ENCODE results near the gene PTAFR.
"Not testable (repeated sequence)": the region's sequence is repeated elsewhere in the genome, so short reads cannot be mapped to it uniquely, and the experiment has no call there.

The PTAFR gene

GRCh38 chr1:28148880-28149195, 27.7 kb downstream of the PTAFR start:
- in situ Hi-C loops (cut with HindIII; ENCODE audit: low pct_unique_long_range_greater_than_20kb, low sequenced_read_pairs), result no loop called here
- DNase-seq (ENCODE audit: low read depth in 1 of 2, low spot score in 1 of 2), result no peak
- TF ChIP-seq JUND (IDR thresholded peaks at IDR 0.05; ENCODE audit: low read depth), result no peak

GRCh38 chr1:28147264-28148094, 29.0 kb downstream of the PTAFR start:
- DNase-seq (ENCODE audit: low read depth in 1 of 2, low spot score in 1 of 2), result no peak

GRCh38 chr1:28145728-28146127, 30.8 kb downstream of the PTAFR start:
- in situ Hi-C loops (cut with HindIII; ENCODE audit: low pct_unique_long_range_greater_than_20kb, low sequenced_read_pairs), result no loop called here
- DNase-seq (ENCODE audit: low read depth in 1 of 2, low spot score in 1 of 2), result no peak
- no peak for TF ChIP-seq JUND (IDR thresholded peaks at IDR 0.05; ENCODE audit: low read depth)

More at GRCh38 chr1:28147264-28148094, 29.0 kb downstream of the PTAFR start:
- in situ Hi-C loops (cut with HindIII; ENCODE audit: low pct_unique_long_range_greater_than_20kb, low sequenced_read_pairs), result no loop called here
- no peak for TF ChIP-seq JUND (IDR thresholded peaks at IDR 0.05; ENCODE audit: low read depth)

- in situ Hi-C loops (cut with HindIII; ENCODE audit: low pct_unique_long_range_greater_than_20kb, low sequenced_read_pairs), result no loop called here
- DNase-seq (ENCODE audit: low read depth in 1 of 2, low spot score in 1 of 2), result no peak
- TF ChIP-seq JUND (IDR thresholded peaks at IDR 0.05; ENCODE audit: low read depth), result no peak
These were observed 32.0 kb downstream of the PTAFR start for GRCh38 chr1:28144203-28145135.

GRCh38 chr1:28143496-28144202, 32.8 kb downstream of the PTAFR start:
- no peak for TF ChIP-seq JUND (IDR thresholded peaks at IDR 0.05; ENCODE audit: low read depth)
- in situ Hi-C loops (cut with HindIII; ENCODE audit: low pct_unique_long_range_greater_than_20kb, low sequenced_read_pairs), result no loop called here
- no peak for DNase-seq (ENCODE audit: low read depth in 1 of 2, low spot score in 1 of 2)

- DNase-seq (ENCODE audit: low read depth in 1 of 2, low spot score in 1 of 2), result no peak
- in situ Hi-C loops (cut with HindIII; ENCODE audit: low pct_unique_long_range_greater_than_20kb, low sequenced_read_pairs), result no loop called here
- no peak for TF ChIP-seq JUND (IDR thresholded peaks at IDR 0.05; ENCODE audit: low read depth)
These were observed 34.8 kb downstream of the PTAFR start for GRCh38 chr1:28141685-28142084.

GRCh38 chr1:28139866-28140265, 36.6 kb downstream of the PTAFR start:
- in situ Hi-C loops (cut with HindIII; ENCODE audit: low pct_unique_long_range_greater_than_20kb, low sequenced_read_pairs); DNase-seq (ENCODE audit: low read depth in 1 of 2, low spot score in 1 of 2): not testable (repeated sequence)

GRCh38 chr1:28139025-28139712, 37.3 kb downstream of the PTAFR start:
- in situ Hi-C loops (cut with HindIII; ENCODE audit: low pct_unique_long_range_greater_than_20kb, low sequenced_read_pairs), result no loop called here
- TF ChIP-seq JUND (IDR thresholded peaks at IDR 0.05; ENCODE audit: low read depth), result no peak
- DNase-seq (ENCODE audit: low read depth in 1 of 2, low spot score in 1 of 2), result no peak

- no peak for TF ChIP-seq JUND (IDR thresholded peaks at IDR 0.05; ENCODE audit: low read depth)
- DNase-seq (ENCODE audit: low read depth in 1 of 2, low spot score in 1 of 2), result no peak
- in situ Hi-C loops (cut with HindIII; ENCODE audit: low pct_unique_long_range_greater_than_20kb, low sequenced_read_pairs), result no loop called here
These were observed 39.4 kb downstream of the PTAFR start for GRCh38 chr1:28136922-28137613.

GRCh38 chr1:28136169-28136921, 40.1 kb downstream of the PTAFR start:
- no peak for DNase-seq (ENCODE audit: low read depth in 1 of 2, low spot score in 1 of 2)
- in situ Hi-C loops (cut with HindIII; ENCODE audit: low pct_unique_long_range_greater_than_20kb, low sequenced_read_pairs), result no loop called here
- TF ChIP-seq JUND (IDR thresholded peaks at IDR 0.05; ENCODE audit: low read depth), result no peak

Measured in T47D (cell line).